GM19043 (cell line): Measurements from ENCODE around the gene DUOX2.
"Not testable (repeated sequence)": the region's sequence is repeated elsewhere in the genome, so short reads cannot be mapped to it uniquely, and the experiment has no call there.

Experiments used
- ATAC-seq: cut with Tn5 transposase; IDR thresholded peaks from one replicate; pipeline ENCODE4 v1.9.1; 2021; ENCODE audit warnings: low read depth; ENCODE audit not compliant: unreplicated experiment

DUOX2 gene

GRCh38 chr15:45077391-45077790 is 36.6 kb downstream of the DUOX2 start:
- ATAC-seq = not testable (repeated sequence)

- ATAC-seq = not testable (repeated sequence)
Observed at GRCh38 chr15:45075440-45076320, 38.3 kb downstream of the DUOX2 start.

GRCh38 chr15:45073602-45074001 is 40.4 kb downstream of the DUOX2 start:
- ATAC-seq = not testable (repeated sequence)

GRCh38 chr15:45069942-45070360 is 44.0 kb downstream of the DUOX2 start:
- ATAC-seq = not testable (repeated sequence)

- ATAC-seq = no peak
Observed at GRCh38 chr15:45064386-45064785, 49.6 kb downstream of the DUOX2 start.

GRCh38 chr15:45062301-45062700 is 51.7 kb downstream of the DUOX2 start:
- ATAC-seq = not testable (repeated sequence)

GRCh38 chr15:45058690-45059675 is 55.0 kb downstream of the DUOX2 start:
- not testable (repeated sequence) for ATAC-seq

- ATAC-seq = not testable (repeated sequence)
Observed at GRCh38 chr15:45052676-45053075, 61.3 kb downstream of the DUOX2 start.

- no peak for ATAC-seq
Observed at GRCh38 chr15:45050587-45050986, 63.4 kb downstream of the DUOX2 start.

- no peak for ATAC-seq
Observed at GRCh38 chr15:45048794-45049631, 65.0 kb downstream of the DUOX2 start.

- not testable (repeated sequence) for ATAC-seq
Observed at GRCh38 chr15:45048449-45048793, 65.6 kb downstream of the DUOX2 start.

- not testable (repeated sequence) for ATAC-seq
Observed at GRCh38 chr15:45044270-45044669, 69.7 kb downstream of the DUOX2 start.

- ATAC-seq = not testable (repeated sequence)
Observed at GRCh38 chr15:45042859-45043258, 71.1 kb downstream of the DUOX2 start.
